Activated CD8-positive, alpha-beta memory T cell treated with anti-CD3 and anti-CD28 coated beads for 36 hours (primary cell): Measurements from ENCODE around the gene ZGPAT. TPM values are rescaled to one million over a fixed set of nuclear protein-coding genes. Genes with fewer than 3 reads are reported as not detected.
"Not testable (repeated sequence)": the region's sequence is repeated elsewhere in the genome, so short reads cannot be mapped to it uniquely, and the experiment has no call there.

Experiments
- CTCF ChIA-PET: fragments of 350-600 bp; sonication (Branson Sonifier 250); formaldehyde crosslinking; loops from one replicate; lab custom pipeline; 2021; ENCODE audit warnings: antibody characterized with exemption; lab: Charles Lee
- POLR2A ChIA-PET: fragments of 350-600 bp; sonication (Branson Sonifier 250); formaldehyde crosslinking; loops from one replicate; lab custom pipeline; 2021; ENCODE audit warnings: antibody characterized with exemption; lab: Charles Lee
- total RNA-seq, 2 experiments: library from RNA; stranded (reverse); gene quantifications; one replicate each; pipeline ENCODE4 v1.2.3, GENCODE V29; 2021

Gene ZGPAT
- total RNA-seq: 10 to 100 TPM; 24.9 to 25.1 TPM

- POLR2A ChIA-PET: interaction anchor here (0.7 to 2.9 kb wide), 11 partner anchors 9 to 170 kb away, joined by 3 to 17 read pairs (median 4); partner anchors contain the start of genes GMEB2, LIME1 and TPD52L2
- CTCF ChIA-PET: interaction anchor here (0.6 to 3.0 kb wide), 19 partner anchors 9 to 339 kb away, joined by 3 to 15 read pairs (median 4); partner anchors contain the start of genes LIME1, PRPF6, PTK6 and SLC2A4RG
These were observed at the start of gene ZGPAT, which contains the start of gene ARFRP1 for GRCh38 chr20:63707558-63708300. Gene ZGPAT (plus strand): TSS chr20:63708039. CDS start chr20:63708581, 542 bp downstream. Gene ARFRP1 (minus strand): TSS chr20:63707976. CDS start chr20:63707091, 885 bp downstream.

- POLR2A ChIA-PET: interaction anchor here (0.8 to 1.7 kb wide), 7 partner anchors 17 to 206 kb away, joined by 3 to 10 read pairs (median 4); partner anchors contain the start of genes GMEB2, PPDPF, PTK6 and TPD52L2
- CTCF ChIA-PET: interaction anchor here (0.8 to 1.6 kb wide), 6 partner anchors 11 to 297 kb away, joined by 3 to 8 read pairs (median 3); partner anchors contain the start of genes PTK6 and UCKL1
These were observed 49.1 kb upstream of the ZGPAT start for GRCh38 chr20:63658749-63659187.

- POLR2A ChIA-PET: no interaction called here
- CTCF ChIA-PET: no interaction called here
These were observed 48.5 kb upstream of the ZGPAT start for GRCh38 chr20:63659370-63659769.

- ChIA-PET CTCF (interaction anchor here (0.9 to 1.1 kb wide), 2 partner anchors 9 to 120 kb away, joined by 3 read pairs; no protein-coding TSS in a partner anchor), POLR2A (interaction anchor here (0.6 kb wide), 1 partner anchor 120 kb away, joined by 4 read pairs; no protein-coding TSS in a partner anchor)
These were observed 47.7 kb upstream of the ZGPAT start for GRCh38 chr20:63660174-63660573.

GRCh38 chr20:63660622-63661021 lies 47.2 kb upstream of the ZGPAT start:
- CTCF ChIA-PET: interaction anchor here (0.9 to 1.1 kb wide), 3 partner anchors 9 to 121 kb away, joined by 3 read pairs; partner anchors contain the start of gene SRMS

GRCh38 chr20:63661108-63661507 lies 46.7 kb upstream of the ZGPAT start:
- POLR2A ChIA-PET: interaction anchor here (0.6 kb wide), 1 partner anchor 119 kb away, joined by 4 read pairs; no protein-coding TSS in a partner anchor
- CTCF ChIA-PET: interaction anchor here (0.9 to 1.1 kb wide), 3 partner anchors 8 to 121 kb away, joined by 3 read pairs; partner anchors contain the start of gene SRMS

More at GRCh38 chr20:63660622-63661021, 47.2 kb upstream of the ZGPAT start:
- POLR2A ChIA-PET: interaction anchor here (0.6 kb wide), 1 partner anchor 119 kb away, joined by 4 read pairs; no protein-coding TSS in a partner anchor

- CTCF ChIA-PET: interaction anchor here (1.0 to 1.4 kb wide), 3 partner anchors 13 to 122 kb away, joined by 3 to 4 read pairs (median 3); partner anchors contain the start of genes ARFRP1 and ZGPAT
These were observed 45.7 kb upstream of the ZGPAT start for GRCh38 chr20:63661959-63662812.

GRCh38 chr20:63662813-63663189 lies 45.0 kb upstream of the ZGPAT start:
- ChIA-PET CTCF (interaction anchor here (1.3 to 1.4 kb wide), 2 partner anchors 44 to 122 kb away, joined by 3 to 4 read pairs; partner anchors contain the start of genes ARFRP1 and ZGPAT), POLR2A (no interaction called here)

More at GRCh38 chr20:63661959-63662812, 45.7 kb upstream of the ZGPAT start:
- POLR2A ChIA-PET: no interaction called here

GRCh38 chr20:63663332-63664066 lies 44.3 kb upstream of the ZGPAT start:
- ChIA-PET POLR2A (no interaction called here), CTCF (no interaction called here)

GRCh38 chr20:63664143-63664851 lies 43.5 kb upstream of the ZGPAT start:
- CTCF ChIA-PET: interaction anchor here (0.9 kb wide), 1 partner anchor 111 kb away, joined by 3 read pairs; no protein-coding TSS in a partner anchor
- POLR2A ChIA-PET: no interaction called here

- ChIA-PET POLR2A (no interaction called here), CTCF (interaction anchor here (0.9 kb wide), 1 partner anchor 110 kb away, joined by 3 read pairs; no protein-coding TSS in a partner anchor)
These were observed 42.8 kb upstream of the ZGPAT start for GRCh38 chr20:63664861-63665594.

- CTCF ChIA-PET: no interaction called here
- POLR2A ChIA-PET: no interaction called here
These were observed 42.1 kb upstream of the ZGPAT start for GRCh38 chr20:63665708-63666107.

- ChIA-PET POLR2A (no interaction called here), CTCF (no interaction called here)
These were observed 40.0 kb upstream of the ZGPAT start for GRCh38 chr20:63667858-63668257.

- CTCF ChIA-PET: no interaction called here
- POLR2A ChIA-PET: no interaction called here
These were observed 39.5 kb upstream of the ZGPAT start for GRCh38 chr20:63668351-63668750.

GRCh38 chr20:63671695-63672094 lies 36.1 kb upstream of the ZGPAT start:
- CTCF ChIA-PET, POLR2A ChIA-PET: not testable (repeated sequence)

GRCh38 chr20:63672666-63673065 lies 35.2 kb upstream of the ZGPAT start:
- CTCF ChIA-PET: no interaction called here
- POLR2A ChIA-PET: no interaction called here

- ChIA-PET CTCF (no interaction called here), POLR2A (no interaction called here)
These were observed 33.9 kb upstream of the ZGPAT start for GRCh38 chr20:63673951-63674350.
